Measurements from ENCODE around the gene SLC11A2. TPM values are rescaled to one million over a fixed set of nuclear protein-coding genes. Genes with fewer than 3 reads are reported as not detected.
"Not testable (repeated sequence)": the region's sequence is repeated elsewhere in the genome, so short reads cannot be mapped to it uniquely, and the experiment has no call there.

SLC11A2 gene
- total RNA-seq, 1 donor from 2014 or later, result 21.5 TPM

DNA sequence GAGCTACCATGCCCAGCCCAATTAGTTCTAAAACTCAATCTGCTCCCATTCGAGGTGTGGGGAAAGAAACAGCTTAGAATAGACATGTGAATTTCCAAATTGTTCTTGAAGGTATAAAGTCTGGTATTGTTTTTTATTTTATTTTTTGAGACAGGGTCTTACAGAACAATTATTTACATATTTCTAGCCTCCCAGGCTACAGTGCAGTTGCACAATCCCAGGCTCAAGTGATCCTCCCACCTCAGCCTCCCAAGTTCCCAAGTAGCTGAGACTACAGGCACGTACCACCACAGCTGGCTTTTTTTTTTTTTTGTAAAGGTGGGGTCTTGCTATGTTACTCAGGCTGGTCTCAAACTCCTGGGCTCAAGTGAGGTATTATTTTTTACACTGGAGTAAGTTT lies 6.3 kb downstream of the SLC11A2 start:
- H3K27me3 ChIP-seq, result no peaks in the 10 kb centered on the region
- no peak overlapping the region for H3K4me3 ChIP-seq
- peaks cover 6 to 15% of the 10 kb centered on the region in 2 donors for H3K4me1 ChIP-seq
- H3K27ac ChIP-seq, result no peak overlapping the region
- DNase-seq (ENCODE audit: low spot score in 2 of 2), result peak in 1 of 2 donors; percentile 22
- intact Hi-C loops (cut with DNase I), result loop anchor here (10.0 kb wide), 1 partner anchor 515 kb away; the partner anchor contains the start of gene DIP2B
- H3K36me3 ChIP-seq, result no peaks in the 10 kb centered on the region
- TF ChIP-seq, protein P1, sequence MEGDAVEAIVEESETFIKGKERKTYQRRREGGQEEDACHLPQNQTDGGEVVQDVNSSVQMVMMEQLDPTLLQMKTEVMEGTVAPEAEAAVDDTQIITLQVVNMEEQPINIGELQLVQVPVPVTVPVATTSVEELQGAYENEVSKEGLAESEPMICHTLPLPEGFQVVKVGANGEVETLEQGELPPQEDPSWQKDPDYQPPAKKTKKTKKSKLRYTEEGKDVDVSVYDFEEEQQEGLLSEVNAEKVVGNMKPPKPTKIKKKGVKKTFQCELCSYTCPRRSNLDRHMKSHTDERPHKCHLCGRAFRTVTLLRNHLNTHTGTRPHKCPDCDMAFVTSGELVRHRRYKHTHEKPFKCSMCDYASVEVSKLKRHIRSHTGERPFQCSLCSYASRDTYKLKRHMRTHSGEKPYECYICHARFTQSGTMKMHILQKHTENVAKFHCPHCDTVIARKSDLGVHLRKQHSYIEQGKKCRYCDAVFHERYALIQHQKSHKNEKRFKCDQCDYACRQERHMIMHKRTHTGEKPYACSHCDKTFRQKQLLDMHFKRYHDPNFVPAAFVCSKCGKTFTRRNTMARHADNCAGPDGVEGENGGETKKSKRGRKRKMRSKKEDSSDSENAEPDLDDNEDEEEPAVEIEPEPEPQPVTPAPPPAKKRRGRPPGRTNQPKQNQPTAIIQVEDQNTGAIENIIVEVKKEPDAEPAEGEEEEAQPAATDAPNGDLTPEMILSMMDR (IDR thresholded peaks at IDR 0.05), result no peak
- no peaks in the 10 kb centered on the region for H3K9me3 ChIP-seq

- no peaks in the 10 kb centered on the region for H3K36me3 ChIP-seq
- DNase-seq (ENCODE audit: low spot score in 2 of 2), result no peak
- peaks cover 6 to 15% of the 10 kb centered on the region in 2 donors for H3K4me1 ChIP-seq
- H3K4me3 ChIP-seq, result no peak overlapping the region
- no peak overlapping the region for H3K27ac ChIP-seq
- TF ChIP-seq, protein P1 (IDR thresholded peaks at IDR 0.05), result no peak
- intact Hi-C loops (cut with DNase I), result no loop called here
- no peaks in the 10 kb centered on the region for H3K27me3 ChIP-seq
- H3K9me3 ChIP-seq, result no peaks in the 10 kb centered on the region
These were observed 7.2 kb downstream of the SLC11A2 start for GRCh38 chr12:51018956-51019355.

DNA sequence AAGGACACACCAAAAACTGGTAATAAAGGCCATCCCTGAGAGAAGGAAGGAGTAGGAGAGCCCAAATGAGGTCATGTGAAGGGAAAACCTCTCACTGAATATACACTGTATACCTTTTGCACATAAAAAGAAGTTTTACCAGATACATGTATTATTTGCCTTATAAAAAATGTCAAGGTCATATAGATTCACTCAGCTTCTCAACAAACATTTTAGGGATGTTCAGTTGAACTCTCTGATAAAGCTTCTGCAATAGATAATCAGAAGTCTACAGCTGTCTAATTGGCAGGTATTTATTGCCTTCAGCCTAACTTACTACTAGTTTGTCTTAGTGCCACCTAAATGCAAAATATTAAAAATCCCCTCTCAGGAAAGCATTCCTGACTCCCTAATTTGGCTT lies 8.7 kb downstream of the SLC11A2 start:
- Histone ChIP-seq H3K4me1 (peaks cover 0 to 5% of the 10 kb centered on the region in 2 donors), H3K27ac (no peak overlapping the region), H3K27me3 (no peaks in the 10 kb centered on the region), H3K36me3 (no peaks in the 10 kb centered on the region), H3K4me3 (no peak overlapping the region), H3K9me3 (no peaks in the 10 kb centered on the region)
- TF ChIP-seq, protein P1 (IDR thresholded peaks at IDR 0.05), result no peak
- no peak for DNase-seq (ENCODE audit: low spot score in 2 of 2)
- intact Hi-C loops (cut with DNase I), result no loop called here

GRCh38 chr12:51014467-51014866 lies 11.7 kb downstream of the SLC11A2 start:
- H3K36me3 ChIP-seq; H3K27ac ChIP-seq; DNase-seq (ENCODE audit: low spot score in 2 of 2); H3K4me1 ChIP-seq; H3K9me3 ChIP-seq; H3K27me3 ChIP-seq; H3K4me3 ChIP-seq; intact Hi-C loops (cut with DNase I): not testable (repeated sequence)

GRCh38 chr12:51013441-51013840 lies 12.7 kb downstream of the SLC11A2 start:
- intact Hi-C loops (cut with DNase I), result no loop called here
- no peaks in the 10 kb centered on the region for H3K27me3 ChIP-seq
- H3K27ac ChIP-seq, result no peak overlapping the region
- no peaks in the 10 kb centered on the region for H3K36me3 ChIP-seq
- TF ChIP-seq, protein P1 (IDR thresholded peaks at IDR 0.05), result no peak
- no peaks in the 10 kb centered on the region for H3K9me3 ChIP-seq
- no peak for DNase-seq (ENCODE audit: low spot score in 2 of 2)
- H3K4me3 ChIP-seq, result no peak overlapping the region
- H3K4me1 ChIP-seq, result peaks cover 3 to 5% of the 10 kb centered on the region in 2 donors

DNA sequence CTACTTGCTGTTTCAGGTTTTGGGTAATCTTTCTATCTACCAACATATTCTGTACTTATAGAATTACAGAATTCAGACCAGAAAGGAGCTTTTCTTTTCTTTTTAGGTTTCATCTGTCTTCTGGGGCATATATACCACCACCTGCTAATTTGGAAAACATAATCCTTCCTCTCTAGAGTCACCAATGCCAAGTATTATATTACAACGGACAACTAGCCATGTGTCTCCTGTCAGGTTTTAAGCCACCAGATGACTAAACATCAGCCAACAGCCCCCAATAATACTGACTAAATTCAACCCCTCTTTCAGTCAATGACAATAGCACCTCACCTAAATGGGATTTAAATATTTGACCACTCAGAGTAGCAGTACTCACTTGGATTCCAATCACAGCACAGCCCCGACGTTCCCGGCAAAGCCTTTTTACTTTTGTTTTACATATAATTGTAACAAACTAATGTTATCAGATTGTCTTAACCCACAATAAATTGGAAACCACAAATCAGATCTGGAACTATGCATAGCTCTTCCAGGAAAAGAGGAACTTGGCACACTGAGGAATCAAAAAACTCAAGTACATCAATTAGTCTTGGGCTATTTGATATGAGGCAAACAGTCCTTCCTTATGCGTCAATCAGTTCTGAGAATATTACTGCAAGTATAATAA lies 13.5 kb downstream of the SLC11A2 start:
- DNase-seq (ENCODE audit: low spot score in 2 of 2), result no peak
- intact Hi-C loops (cut with DNase I), result no loop called here
- no peak overlapping the region for H3K4me3 ChIP-seq
- peaks cover 2 to 6% of the 10 kb centered on the region in 2 donors for H3K36me3 ChIP-seq
- TF ChIP-seq, protein P1 (IDR thresholded peaks at IDR 0.05), result no peak
- no peaks in the 10 kb centered on the region for H3K27me3 ChIP-seq
- H3K4me1 ChIP-seq, result peaks cover 3 to 5% of the 10 kb centered on the region in 2 donors
- H3K9me3 ChIP-seq, result no peaks in the 10 kb centered on the region
- no peak overlapping the region for H3K27ac ChIP-seq
